NCI-H146 treated with DMSO at 0.1 percent for 48 hours (cell line): ENCODE measurements around the gene POLR3K.
A peak's percentile ranks its signal among the peaks of the same experiment; 100 is the strongest.
"Not testable (repeated sequence)": the region's sequence is repeated elsewhere in the genome, so short reads cannot be mapped to it uniquely, and the experiment has no call there.

Experiments used
- DNase-seq: peaks from one replicate; lab custom pipeline; 2025; ENCODE audit not compliant: unreplicated experiment; lab: John Stamatoyannopoulos, UW

The POLR3K gene

GRCh38 chr16:20886-21285 is 32.5 kb downstream of the POLR3K start:
- DNase-seq: not testable (repeated sequence)

GRCh38 chr16:17062-17765 is 36.2 kb downstream of the POLR3K start:
- not testable (repeated sequence) for DNase-seq

- peak; percentile 57 for DNase-seq
Measured at GRCh38 chr16:10772-11171, 42.6 kb downstream of the POLR3K start.

- no peak for DNase-seq
Measured at GRCh38 chr16:9903-10665, 43.3 kb downstream of the POLR3K start.
